Brain microvascular endothelial cell (primary cell): ENCODE data around the gene COPS6.

Experiments used
- DNase-seq: peaks from one replicate; pipeline ENCODE4 v3.0.0-alpha.2; 2020
- H3K27ac ChIP-seq: fragments of 250-450 bp; sonication (Bioruptor Pico); 2 replicates; pipeline ENCODE4 v1.5.1; 2020; ENCODE audit warnings: mild to moderate bottlenecking, moderate library complexity
- H3K27me3 ChIP-seq: fragments of 250-450 bp; sonication (Bioruptor Pico); replicated peaks from 2 replicates; pipeline ENCODE4 v1.5.1; 2020; ENCODE audit warnings: mild to moderate bottlenecking
- H3K36me3 ChIP-seq: fragments of 250-450 bp; sonication (Bioruptor Pico); replicated peaks from 2 replicates; pipeline ENCODE4 v1.5.1; 2020; ENCODE audit warnings: mild to moderate bottlenecking
- H3K4me3 ChIP-seq: 2 replicates; pipeline ENCODE4 v1.5.1; 2011; ENCODE audit warnings: low read depth, mild to moderate bottlenecking, control low read depth, low read length, moderate library complexity
- CTCF ChIP-seq: IDR thresholded peaks from 2 replicates; pipeline ENCODE4 v1.5.1; 2011; ENCODE audit warnings: low read depth, mild to moderate bottlenecking, moderate library complexity, low read length, control low read depth, inconsistent platforms; ENCODE audit errors: missing control alignments
- in situ Hi-C: cut with HindIII; loops from 2 replicates; pipeline ENCODE4 v1.10.0; 2017; ENCODE audit warnings: low sequenced_read_pairs, low pct_ligation_motif_present

Gene COPS6

GRCh38 chr7:100072462-100072861, 16.3 kb upstream of the COPS6 start:
- Histone ChIP-seq H3K36me3 (peaks cover 89% of the 10 kb centered on the region), H3K4me3 (no peak overlapping the region), H3K27me3 (no peaks in the 10 kb centered on the region), H3K27ac (no peak overlapping the region)
- TF ChIP-seq CTCF: no peak
- no peak for DNase-seq
- in situ Hi-C loops: no loop called here

GRCh38 chr7:100074841-100075240, 13.9 kb upstream of the COPS6 start:
- H3K27ac ChIP-seq: no peak overlapping the region
- no peak for DNase-seq
- peaks cover 84% of the 10 kb centered on the region for H3K36me3 ChIP-seq
- in situ Hi-C loops: loop anchor here (25.0 kb wide), 1 partner anchor 88 kb away; the partner anchor contains the start of gene AZGP1
- no peak overlapping the region for H3K4me3 ChIP-seq
- H3K27me3 ChIP-seq: no peaks in the 10 kb centered on the region
- no peak for TF ChIP-seq CTCF

GRCh38 chr7:100075418-100075817, 13.4 kb upstream of the COPS6 start:
- H3K27ac ChIP-seq: no peak overlapping the region
- in situ Hi-C loops: loop anchor here (25.0 kb wide), 1 partner anchor 88 kb away; the partner anchor contains the start of gene AZGP1
- no peaks in the 10 kb centered on the region for H3K27me3 ChIP-seq
- TF ChIP-seq CTCF: no peak
- no peak overlapping the region for H3K4me3 ChIP-seq
- no peak for DNase-seq
- peaks cover 79% of the 10 kb centered on the region for H3K36me3 ChIP-seq

- H3K4me3 ChIP-seq: no peak overlapping the region
- no peak for DNase-seq
- H3K27ac ChIP-seq: no peak overlapping the region
- TF ChIP-seq CTCF: no peak
- H3K27me3 ChIP-seq: no peaks in the 10 kb centered on the region
- in situ Hi-C loops: loop anchor here (25.0 kb wide), 1 partner anchor 90 kb away; the partner anchor contains the start of gene AZGP1
- peaks cover 61% of the 10 kb centered on the region for H3K36me3 ChIP-seq
These were observed 11.6 kb upstream of the COPS6 start for GRCh38 chr7:100077205-100077604.

GRCh38 chr7:100079024-100079560, 9.7 kb upstream of the COPS6 start:
- no peak overlapping the region for H3K27ac ChIP-seq
- peaks cover 42% of the 10 kb centered on the region for H3K36me3 ChIP-seq
- H3K27me3 ChIP-seq: no peaks in the 10 kb centered on the region
- in situ Hi-C loops: loop anchor here (25.0 kb wide), 1 partner anchor 92 kb away; the partner anchor contains the start of gene AZGP1
- DNase-seq: no peak
- H3K4me3 ChIP-seq: no peak overlapping the region
- no peak for TF ChIP-seq CTCF
